NCI-H2196 treated with DMSO at 0.1 percent for 48 hours (cell line): Measurements from ENCODE around the gene MRPS18B.
A peak's percentile ranks its signal among the peaks of the same experiment; 100 is the strongest.

Experiments used
- DNase-seq: peaks from one replicate; lab custom pipeline; 2025; ENCODE audit not compliant: unreplicated experiment; lab: John Stamatoyannopoulos, UW

MRPS18B gene

DNA sequence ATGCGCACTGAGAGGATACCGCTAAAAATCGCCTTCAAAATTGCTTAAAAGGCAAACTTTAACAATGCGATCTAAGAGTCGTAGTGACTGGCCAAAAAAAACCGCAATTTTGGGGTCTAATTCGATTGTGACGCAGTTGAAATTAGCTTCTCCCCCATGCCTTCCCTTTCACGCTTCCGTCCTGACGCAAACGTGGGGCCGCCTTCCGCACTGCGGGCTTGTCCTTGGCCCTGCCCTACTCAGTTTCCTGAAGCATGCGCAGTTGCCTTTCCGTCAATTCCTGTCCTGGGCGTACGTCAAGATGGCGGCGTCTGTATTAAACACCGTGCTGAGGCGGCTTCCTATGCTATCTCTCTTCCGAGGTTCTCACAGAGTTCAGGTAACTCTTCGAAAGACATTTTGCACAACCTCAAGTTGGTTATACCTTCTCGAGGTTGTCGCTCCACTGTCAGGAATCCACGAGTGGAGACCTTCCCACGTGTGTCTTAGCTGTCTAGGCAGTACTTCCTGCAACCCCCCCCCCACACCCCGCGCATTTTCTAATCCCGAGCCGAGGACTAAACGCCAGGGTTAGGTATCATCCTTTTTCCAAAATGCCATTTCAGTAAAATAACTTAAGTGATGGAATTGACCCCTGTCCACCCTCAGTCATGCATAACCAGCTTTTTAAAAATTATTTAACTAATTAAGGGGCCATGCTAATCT, at the start of gene MRPS18B:
Gene MRPS18B, plus strand, starts transcription at position 276 of the 705 bp plus-strand sequence. Its CDS starts 26 bp downstream, at position 302.
- DNase-seq, result peak; percentile 93

DNA sequence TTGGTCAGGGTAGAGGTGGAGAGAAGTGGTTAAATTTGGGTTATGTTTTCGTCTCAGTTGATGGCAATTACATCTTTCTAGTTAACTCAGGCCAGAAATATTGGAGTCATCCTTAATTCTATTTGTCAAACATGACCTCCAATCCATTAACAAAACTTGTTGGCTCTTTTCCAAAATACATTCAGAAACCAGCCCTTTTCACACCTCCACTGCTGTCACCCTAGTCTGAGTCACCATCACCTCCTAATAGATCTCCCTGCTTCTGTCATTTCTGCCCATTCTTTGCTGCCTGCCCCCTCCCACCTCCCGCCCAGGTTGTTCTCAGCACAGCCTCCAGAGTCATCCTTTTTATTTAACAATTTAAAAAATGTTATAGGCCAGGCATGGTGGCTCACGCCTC, 49.4 kb upstream of the MRPS18B start:
- no peak for DNase-seq

DNA sequence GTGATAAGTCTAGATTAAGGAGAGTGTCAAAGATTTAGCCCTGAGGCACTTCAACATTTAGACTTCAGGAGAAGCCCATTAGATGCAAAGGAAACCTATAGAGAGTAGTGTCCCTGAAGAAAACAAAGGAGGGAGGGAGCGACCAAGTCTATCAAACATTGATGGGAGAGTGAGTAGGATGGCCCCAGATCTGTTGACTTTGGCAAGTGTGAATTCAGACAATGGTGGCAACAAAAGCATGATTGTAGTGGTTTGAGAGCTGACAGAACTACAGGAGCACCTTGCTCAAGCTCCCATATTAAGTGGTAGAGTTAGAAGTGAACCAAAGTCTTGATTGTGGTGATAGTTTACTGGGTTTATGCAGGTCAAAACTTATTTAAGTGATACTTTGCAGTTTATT, 47.4 kb upstream of the MRPS18B start:
- no peak for DNase-seq

DNA sequence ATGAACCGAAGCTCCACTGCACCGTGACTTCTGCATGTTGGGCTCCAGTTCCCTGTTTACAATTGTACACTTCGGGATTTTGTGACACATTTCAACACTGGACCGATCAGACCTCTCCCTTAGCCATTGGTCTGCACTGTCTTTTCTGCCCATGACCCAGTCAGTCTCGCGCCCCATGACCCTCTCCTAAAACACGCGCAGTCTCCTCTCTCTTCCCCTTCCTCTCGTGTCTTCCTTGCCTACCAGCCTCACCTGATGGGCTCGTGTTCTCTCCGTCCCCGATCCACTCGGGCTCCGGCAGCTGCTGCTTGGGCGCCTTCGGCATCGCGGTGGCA, 46.9 kb upstream of the MRPS18B start:
- no peak for DNase-seq

DNA sequence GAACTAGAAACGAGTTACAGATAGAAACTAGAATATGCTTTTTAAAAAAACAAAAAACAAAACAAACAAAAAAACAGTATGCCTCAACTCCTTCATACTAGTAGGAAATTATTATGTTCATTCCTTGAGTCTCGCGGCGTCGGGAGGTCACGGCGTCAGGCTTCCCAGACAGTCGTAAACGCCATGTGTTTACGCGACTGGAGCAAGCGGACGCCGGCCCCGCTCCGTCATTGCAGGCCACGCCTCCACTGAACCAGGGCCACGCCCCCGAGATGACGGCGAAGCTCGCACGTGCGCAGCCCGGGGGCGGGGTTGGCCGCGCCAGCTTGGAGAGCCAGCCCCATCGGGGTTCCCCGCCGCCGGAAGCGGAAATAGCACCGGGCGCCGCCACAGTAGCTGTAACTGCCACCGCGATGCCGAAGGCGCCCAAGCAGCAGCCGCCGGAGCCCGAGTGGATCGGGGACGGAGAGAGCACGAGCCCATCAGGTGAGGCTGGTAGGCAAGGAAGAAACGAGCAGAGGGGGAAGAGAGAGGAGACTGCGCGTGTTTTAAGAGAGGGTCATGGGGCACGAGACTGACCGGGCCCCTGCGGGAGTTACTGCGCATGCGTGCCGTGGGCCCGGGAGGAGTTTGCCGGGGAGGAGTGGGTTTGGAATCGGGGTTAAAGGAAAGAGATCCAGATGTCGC, 46.4 kb upstream of the MRPS18B start, which contains the start of gene ABCF1:
Gene ABCF1, plus strand, starts transcription at position 368 of the 687 bp plus-strand sequence. Its CDS starts 46 bp downstream, at position 414.
- peak; percentile 93 for DNase-seq

DNA sequence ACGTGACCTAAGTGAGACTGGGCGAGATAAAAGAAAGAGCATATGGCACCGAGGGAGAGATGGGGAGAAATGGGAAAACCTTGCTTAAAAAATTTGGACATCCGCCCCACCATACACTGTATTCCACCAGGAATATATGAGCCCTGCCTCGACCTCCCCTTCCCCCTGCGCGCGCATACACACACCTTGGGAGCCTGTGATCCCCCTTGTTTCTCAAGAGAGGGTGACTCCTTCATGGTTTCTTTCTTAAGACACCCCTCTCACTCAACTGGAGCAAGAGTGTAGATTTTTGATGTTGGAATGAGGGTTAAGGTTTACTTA, 45.9 kb upstream of the MRPS18B start:
- DNase-seq, result no peak

DNA sequence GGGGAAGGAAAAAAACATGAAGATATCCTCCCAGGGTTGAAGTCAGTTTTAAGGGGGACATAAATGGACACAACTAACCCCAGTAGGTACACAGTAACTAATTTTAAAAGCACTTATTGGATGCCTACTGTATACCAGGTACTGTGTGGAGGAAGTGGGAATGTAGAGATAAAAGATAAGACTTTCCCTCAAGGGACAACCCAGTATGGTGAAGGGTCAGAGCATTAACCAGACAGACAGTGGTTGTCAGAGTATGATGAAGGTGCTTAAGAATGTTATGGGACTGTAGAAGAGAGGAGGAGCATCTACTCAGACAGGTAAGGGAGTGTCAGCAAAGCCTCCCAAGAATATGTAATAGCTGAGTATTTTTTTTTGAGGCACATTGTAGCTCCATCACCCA, 45.5 kb upstream of the MRPS18B start:
- no peak for DNase-seq

DNA sequence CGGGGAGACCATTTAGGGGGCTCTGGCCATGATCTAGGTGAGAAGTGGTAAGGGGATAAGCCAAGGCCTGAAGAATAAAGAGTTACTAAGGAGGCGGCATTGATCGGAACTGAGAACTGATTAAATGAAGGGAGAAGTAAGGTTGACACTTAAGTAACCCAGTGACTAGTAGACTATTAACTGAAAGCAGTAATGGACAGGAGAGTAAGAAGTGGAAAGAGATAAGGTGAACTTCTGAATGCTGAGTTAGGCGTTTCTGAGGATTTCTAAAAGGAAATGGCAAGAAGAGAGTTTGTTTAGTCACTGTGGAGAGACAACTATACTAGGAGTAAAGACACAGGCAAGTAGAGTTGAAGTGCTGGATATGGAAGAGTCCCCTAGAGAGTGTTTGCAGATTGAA, 44.5 kb upstream of the MRPS18B start:
- DNase-seq, result no peak

DNA sequence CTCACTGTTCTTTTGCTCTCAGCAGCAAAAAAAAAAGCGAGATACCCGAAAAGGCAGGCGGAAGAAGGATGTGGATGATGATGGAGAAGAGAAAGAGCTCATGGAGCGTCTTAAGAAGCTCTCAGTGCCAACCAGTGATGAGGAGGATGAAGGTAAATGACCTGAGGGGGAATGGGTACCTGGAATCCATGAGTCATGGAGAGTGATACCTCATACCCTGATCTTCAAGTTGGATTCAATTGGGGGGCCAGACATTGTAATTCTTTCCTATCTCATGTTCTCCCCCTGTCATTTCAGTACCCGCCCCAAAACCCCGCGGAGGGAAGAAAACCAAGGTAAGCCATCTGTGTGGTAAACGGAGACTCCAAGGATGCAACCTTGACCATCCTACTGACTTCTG, 39.6 kb upstream of the MRPS18B start:
- DNase-seq, result no peak

DNA sequence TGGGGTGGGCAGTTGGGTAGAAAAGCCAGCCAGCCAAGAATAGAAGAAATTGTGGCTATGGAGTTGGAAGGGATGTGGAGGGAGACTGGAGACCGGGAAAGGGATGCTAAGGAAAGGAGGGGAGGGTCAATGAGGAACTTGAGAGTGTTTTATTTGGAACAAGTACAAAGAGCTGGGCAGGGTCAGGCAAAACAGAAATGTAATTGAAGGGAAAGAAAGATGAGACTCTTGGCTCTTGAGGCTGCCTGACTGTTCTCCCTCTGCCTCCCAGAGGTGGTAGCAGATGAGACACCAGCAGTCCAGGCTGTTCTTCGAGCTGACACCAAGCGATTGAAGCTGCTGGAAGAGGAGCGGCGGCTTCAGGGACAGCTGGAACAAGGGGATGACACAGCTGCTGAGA, 33.7 kb upstream of the MRPS18B start:
- no peak for DNase-seq

DNA sequence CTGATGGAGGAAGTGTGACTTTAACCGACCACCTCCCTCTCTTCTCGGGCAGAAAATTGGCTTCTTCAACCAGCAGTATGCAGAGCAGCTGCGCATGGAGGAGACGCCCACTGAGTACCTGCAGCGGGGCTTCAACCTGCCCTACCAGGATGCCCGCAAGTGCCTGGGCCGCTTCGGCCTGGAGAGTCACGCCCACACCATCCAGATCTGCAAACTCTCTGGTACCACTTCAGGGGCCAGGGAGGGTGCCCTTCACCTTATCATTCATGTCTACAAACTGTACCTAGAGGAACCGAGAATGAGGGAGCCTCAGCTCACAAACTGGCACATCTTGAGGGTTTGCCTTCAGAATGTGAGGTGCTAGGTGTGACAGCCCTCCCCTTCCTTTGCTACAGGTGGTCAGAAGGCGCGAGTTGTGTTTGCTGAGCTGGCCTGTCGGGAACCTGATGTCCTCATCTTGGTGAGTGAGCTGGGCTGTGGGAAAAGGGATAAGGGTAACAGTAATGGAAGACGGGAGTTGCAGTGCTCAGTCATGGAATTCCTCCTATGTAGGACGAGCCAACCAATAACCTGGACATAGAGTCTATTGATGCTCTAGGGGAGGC, 27.8 kb upstream of the MRPS18B start:
- no peak for DNase-seq

DNA sequence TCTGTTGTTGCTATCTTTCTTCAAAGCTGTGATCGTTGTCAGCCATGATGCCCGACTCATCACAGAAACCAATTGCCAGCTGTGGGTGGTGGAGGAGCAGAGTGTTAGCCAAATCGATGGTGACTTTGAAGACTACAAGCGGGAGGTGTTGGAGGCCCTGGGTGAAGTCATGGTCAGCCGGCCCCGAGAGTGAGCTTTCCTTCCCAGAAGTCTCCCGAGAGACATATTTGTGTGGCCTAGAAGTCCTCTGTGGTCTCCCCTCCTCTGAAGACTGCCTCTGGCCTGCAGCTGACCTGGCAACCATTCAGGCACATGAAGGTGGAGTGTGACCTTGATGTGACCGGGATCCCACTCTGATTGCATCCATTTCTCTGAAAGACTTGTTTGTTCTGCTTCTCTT, 27.1 kb upstream of the MRPS18B start:
- no peak for DNase-seq

DNA sequence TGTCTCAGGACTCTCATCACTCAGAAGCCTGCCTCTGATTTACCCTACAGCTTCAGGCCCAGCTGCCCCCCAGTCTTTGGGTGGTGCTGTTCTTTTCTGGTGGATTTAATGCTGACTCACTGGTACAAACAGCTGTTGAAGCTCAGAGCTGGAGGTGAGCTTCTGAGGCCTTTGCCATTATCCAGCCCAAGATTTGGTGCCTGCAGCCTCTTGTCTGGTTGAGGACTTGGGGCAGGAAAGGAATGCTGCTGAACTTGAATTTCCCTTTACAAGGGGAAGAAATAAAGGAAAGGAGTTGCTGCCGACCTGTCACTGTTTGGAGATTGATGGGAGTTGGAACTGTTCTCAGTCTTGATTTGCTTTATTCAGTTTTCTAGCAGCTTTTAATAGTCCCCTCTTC, 26.6 kb upstream of the MRPS18B start:
- no peak for DNase-seq

DNA sequence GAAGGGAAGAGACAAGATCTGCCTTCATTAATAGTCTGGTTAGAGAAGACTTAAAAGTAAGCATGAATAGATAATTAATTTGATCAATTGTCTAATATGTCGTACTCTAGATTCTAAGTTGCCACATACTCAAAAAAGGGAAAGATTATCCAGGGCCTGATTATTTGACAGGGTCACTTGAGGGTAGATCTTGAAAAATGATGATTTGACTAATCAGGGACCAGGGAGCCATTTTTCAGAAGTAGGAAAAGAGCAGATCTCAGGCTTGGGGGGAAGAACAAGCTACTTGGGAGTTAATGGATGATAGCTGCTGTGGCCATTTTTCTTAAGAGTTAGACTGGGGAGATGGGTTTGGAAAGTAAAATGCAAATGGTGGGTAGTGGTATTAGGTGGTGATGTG, 25.4 kb upstream of the MRPS18B start:
- DNase-seq, result no peak

DNA sequence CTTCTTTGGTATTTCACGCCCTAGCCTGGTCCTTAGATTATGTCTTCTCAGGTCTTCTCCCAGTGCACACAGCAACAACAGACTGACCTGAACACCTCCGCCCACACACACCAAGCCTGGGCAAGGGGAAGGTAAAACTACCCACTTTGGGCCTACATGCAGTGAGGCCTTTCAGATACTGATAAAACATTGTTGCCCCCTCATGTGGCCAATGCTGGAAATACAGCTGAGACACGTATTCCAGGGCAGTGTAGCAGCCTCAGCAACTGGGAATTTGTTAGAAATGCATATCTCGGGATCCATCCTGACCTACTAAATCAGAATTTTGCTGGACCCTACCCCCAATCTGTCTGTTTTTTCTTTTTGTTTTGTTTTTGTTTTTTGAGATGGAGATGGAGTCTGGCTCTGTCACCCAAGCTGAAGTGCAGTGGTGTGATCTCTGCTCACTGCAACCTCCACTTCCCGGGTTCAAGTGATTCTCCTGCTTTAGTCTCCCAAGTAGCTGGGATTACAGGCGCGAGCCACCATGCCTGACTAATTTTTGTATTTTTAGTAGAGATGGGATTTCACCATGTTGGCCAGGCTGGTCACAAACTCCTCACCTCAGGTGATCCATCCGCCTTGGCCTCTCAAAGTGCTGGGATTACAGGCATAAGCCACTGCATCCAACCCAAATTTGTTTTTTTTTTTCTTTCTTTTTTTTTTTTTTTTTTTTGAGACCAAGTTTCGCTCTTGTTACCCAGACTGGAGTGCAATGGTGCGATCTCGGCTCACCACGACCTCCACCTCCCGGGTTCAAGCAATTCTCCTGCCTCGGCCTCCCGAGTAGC, 20.1 kb upstream of the MRPS18B start:
- peak; percentile 34 for DNase-seq

DNA sequence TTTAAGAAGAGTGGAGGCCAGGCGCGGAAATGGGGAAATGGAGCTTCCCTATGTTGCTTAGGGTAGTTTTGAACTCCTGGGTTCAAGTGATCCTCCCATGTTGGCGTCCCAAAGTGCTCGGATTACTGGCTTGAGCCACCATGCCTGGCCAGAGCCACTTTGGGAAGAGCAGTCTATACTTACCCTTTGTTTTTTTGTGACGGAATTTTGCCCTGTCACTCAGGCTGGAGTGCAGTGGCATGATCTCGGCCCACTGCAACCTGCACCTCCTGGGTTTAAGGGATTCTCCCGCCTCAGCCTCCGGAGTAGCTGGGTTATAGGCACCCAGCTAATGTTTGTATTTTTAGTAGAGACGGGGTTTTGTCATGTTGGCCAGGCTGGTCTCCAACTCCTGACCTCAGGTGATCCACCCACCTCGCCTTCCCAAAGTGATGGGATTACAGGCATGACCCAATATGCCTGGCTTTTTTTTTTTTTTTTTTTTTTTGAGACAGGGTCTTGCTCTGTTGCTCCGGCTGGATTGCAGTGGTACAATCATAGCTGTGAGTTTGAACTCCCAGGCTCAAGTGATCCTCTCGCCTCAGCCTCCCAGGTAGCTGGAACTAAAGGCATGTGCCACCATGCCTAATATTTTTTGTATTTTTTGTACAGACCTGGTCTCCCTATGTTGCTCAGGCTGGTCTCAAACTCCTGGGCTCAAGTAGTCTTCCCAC, 18.6 kb upstream of the MRPS18B start:
- no peak for DNase-seq

DNA sequence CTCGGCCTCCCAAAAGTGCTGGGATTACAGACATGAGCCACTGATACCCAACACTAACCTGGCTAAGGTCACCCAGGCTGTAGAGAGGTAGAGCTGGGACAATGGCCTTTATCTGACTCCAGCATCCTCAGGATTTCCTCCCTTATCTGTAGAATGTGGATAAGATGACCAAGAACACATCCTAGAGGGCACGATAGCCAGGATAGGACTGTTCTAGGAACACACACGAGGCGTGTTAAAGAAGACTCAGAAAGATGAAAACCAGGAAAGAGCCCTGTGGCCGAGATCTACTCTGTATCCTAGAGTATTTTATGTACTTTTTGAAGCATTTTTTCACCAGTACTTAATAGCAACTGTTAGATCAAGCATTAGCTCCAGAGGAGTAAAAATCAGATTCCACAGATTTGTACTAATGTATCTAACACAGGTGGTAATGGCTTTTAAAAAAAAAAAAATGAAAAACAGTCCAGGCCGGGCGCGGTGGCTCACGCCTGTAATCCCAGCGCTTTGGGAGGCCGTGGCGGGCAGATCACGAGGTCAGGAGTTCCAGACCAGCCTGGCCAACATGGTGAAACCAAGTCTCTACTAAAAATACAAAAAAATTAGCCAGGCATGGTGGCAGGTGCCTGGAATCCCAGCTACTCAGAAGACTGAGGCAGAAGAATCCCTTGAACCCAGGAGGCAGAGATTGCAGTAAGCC, 17.9 kb upstream of the MRPS18B start:
- DNase-seq, result no peak

DNA sequence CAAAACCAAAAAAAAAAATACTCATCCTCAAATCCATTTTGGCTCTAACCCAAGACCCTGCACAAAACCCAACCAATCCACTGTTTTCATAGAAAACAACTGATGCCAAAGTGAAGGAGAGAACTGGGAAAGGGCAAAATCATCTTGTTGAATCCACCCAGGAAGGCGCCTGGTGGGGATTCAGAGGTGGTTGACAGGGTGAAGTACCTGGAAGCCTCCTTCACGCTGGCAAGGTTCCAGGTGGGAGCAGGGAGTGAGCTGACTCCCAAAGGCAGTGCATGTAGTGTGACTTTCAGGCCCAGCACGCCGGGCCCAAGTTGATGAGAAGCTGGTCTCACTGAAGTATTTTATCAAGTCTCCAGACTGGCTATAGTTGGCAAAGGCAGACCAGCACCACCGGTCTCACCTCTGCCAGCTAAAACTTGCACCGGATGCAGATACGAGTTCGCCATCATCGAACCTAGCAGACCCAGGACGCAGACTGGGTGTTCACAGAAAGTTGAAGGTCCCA, 17.1 kb upstream of the MRPS18B start:
- no peak for DNase-seq

DNA sequence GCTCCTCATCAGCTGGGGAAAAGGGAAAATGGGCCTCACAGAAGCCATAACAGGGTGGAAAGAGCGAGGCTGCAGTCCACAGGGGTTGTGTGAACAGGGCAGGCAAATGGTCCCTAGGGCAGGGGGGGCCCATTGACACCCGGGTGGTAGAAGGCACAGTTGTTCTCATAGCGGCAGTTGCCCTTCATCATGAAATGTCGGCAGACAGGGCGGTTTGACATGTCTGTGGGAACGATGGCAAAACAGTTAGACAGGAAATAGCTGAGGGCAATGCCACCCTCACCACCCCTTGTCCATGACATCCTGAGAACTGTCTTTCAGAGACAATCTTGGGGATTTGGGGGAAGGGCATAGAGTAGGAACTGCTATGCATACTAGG, 16.2 kb upstream of the MRPS18B start:
- no peak for DNase-seq
